K562 treated with DMSO at 1 percent for 24 hours (cell line): ENCODE data around the gene LSM4. TPM values are rescaled to one million over a fixed set of nuclear protein-coding genes. Genes with fewer than 3 reads are reported as not detected.

ENCODE experiments used
- total RNA-seq: library from RNA; unstranded; fragments of 300-600 nt; gene quantifications from 2 replicates; pipeline ENCODE4 v1.2.3, GENCODE V29; 2022; ENCODE audit warnings: low read depth; ENCODE audit not compliant: insufficient read depth

Gene LSM4
- total RNA-seq: 278 and 306 TPM in 2 replicates

GRCh38 chr19:18322759-18323460 is at the start of gene LSM4:
TSS of gene LSM4 (minus strand) at chr19:18323076. CDS start at chr19:18323020, 56 bp downstream.

GRCh38 chr19:18340190-18340989 is 17.5 kb upstream of the LSM4 start, which contains the start of gene PGPEP1:
TSS of gene PGPEP1 (plus strand) at chr19:18340598. CDS start at chr19:18340682, 84 bp downstream.

GRCh38 chr19:18281082-18282020 is 41.5 kb downstream of the LSM4 start, which contains the start of gene JUND:
TSS of gene JUND (minus strand) at chr19:18281622. CDS start at chr19:18281484, 138 bp downstream.

GRCh38 chr19:18274219-18274780 is 48.6 kb downstream of the LSM4 start, which contains the start of gene IQCN:
TSS of gene IQCN (minus strand) at chr19:18274452. CDS start at chr19:18269478, 4,974 bp downstream.

Other genes with a start within 250 kb of the LSM4 start
- 0.36 TPM in 1 of 2 replicates, not detected in the other for gene IL12RB1, start 236.1 kb downstream of the LSM4 start, total RNA-seq
- 13.7 and 14.2 TPM in 2 replicates for gene MAST3, start 225.3 kb downstream of the LSM4 start, total RNA-seq
- gene PIK3R2, start 169.9 kb downstream of the LSM4 start, total RNA-seq: 31.7 and 38.7 TPM in 2 replicates
- 152 and 155 TPM in 2 replicates for gene IFI30, start 149.3 kb downstream of the LSM4 start, total RNA-seq
- 71.2 and 74.1 TPM in 2 replicates for gene MPV17L2, start 129.9 kb downstream of the LSM4 start, total RNA-seq
- gene RAB3A, start 119.0 kb downstream of the LSM4 start, total RNA-seq: 4.0 and 5.6 TPM in 2 replicates
- gene PDE4C, start 96.6 kb downstream of the LSM4 start, total RNA-seq: not detected in 2 replicates
- gene IQCN, start 48.6 kb downstream of the LSM4 start, total RNA-seq: 1.8 TPM in 2 replicates
- 283 and 368 TPM in 2 replicates for gene JUND, start 41.5 kb downstream of the LSM4 start, total RNA-seq
- gene PGPEP1, start 17.5 kb upstream of the LSM4 start, total RNA-seq: 33.9 and 35.7 TPM in 2 replicates
- gene GDF15, start 63.1 kb upstream of the LSM4 start, total RNA-seq: 470 and 575 TPM in 2 replicates
- 3.5 and 3.8 TPM in 2 replicates for gene LRRC25, start 74.5 kb upstream of the LSM4 start, total RNA-seq
- gene SSBP4, start 96.3 kb upstream of the LSM4 start, total RNA-seq: 124 and 152 TPM in 2 replicates
- gene ISYNA1, start 115.1 kb upstream of the LSM4 start, total RNA-seq: 333 and 398 TPM in 2 replicates
- 17.6 and 19.8 TPM in 2 replicates for gene ELL, start 199.0 kb upstream of the LSM4 start, total RNA-seq
- 364 and 404 TPM in 2 replicates for gene FKBP8, start 220.5 kb upstream of the LSM4 start, total RNA-seq
- 149 and 164 TPM in 2 replicates for gene KXD1, start 234.8 kb upstream of the LSM4 start, total RNA-seq
- 2,583 and 2,749 TPM in 2 replicates for gene UBA52, start 248.8 kb upstream of the LSM4 start, total RNA-seq